T-helper 2 cell treated with Interferon-gamma antibody and Interleukin-4, amounts not matched to agents 5 μg/mL and 100 μg/mL, for 36 hours (primary cell): Measurements from ENCODE around the gene LRRK1.

Experiments used
- DNase-seq: peaks from one replicate; pipeline ENCODE4 v3.0.0; 2021; ENCODE audit warnings: low spot score
- H3K27ac Mint-ChIP-seq: one replicate; pipeline ENCODE4 v1.8.0; 2021; ENCODE audit warnings: mild to moderate bottlenecking, mixed read lengths
- H3K27me3 Mint-ChIP-seq: one replicate; pipeline ENCODE4 v1.8.0; 2021; ENCODE audit warnings: low read depth, mixed read lengths
- H3K36me3 Mint-ChIP-seq: one replicate; pipeline ENCODE4 v1.8.0; 2021; ENCODE audit warnings: low read depth, mixed read lengths
- H3K4me1 Mint-ChIP-seq: one replicate; pipeline ENCODE4 v1.8.0; 2021; ENCODE audit warnings: low read depth, mixed read lengths
- H3K4me3 Mint-ChIP-seq: one replicate; pipeline ENCODE4 v1.8.0; 2022; ENCODE audit warnings: mild to moderate bottlenecking, moderate library complexity, mixed read lengths
- H3K9me3 Mint-ChIP-seq: one replicate; pipeline ENCODE4 v1.8.0; 2021; ENCODE audit warnings: mixed read lengths

LRRK1 gene

DNA sequence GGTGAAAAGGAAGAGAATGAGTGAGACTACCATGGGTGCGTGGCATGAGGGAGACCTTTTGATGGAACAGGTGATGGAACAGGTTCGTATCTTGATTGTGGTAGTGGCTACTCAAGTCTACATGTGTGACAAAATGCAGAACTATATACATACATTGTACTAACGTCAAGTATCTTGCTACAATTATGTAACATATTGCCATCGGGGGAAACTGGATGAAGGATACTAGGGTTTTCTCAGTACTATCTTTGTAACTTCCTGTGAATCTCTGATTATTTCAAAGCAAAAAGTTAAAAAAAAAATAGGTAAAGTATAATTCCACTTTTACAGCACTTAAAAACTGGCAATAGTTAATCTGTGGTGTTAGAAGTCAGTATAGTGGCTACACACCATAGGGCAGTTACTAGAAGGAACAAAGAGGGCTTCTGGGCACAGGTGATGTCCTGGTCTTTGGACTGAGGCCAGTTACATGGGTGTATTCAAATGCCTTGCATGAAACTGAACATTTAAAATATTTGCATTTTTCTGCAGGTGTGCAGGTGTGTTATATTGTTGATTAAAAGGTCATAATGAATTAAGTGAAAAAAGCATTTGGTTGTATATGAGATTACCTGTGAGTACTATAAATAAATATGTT, 61.4 kb downstream of the LRRK1 start:
- DNase-seq: no peak
- peaks cover 29% of the 10 kb centered on the region for H3K27me3 Mint-ChIP-seq

GRCh38 chr15:100981086-100981485, 61.9 kb downstream of the LRRK1 start:
- no peak for DNase-seq
- no peaks in the 10 kb centered on the region for H3K36me3 Mint-ChIP-seq
- H3K4me3 Mint-ChIP-seq: no peak overlapping the region
- H3K27me3 Mint-ChIP-seq: peaks cover 26% of the 10 kb centered on the region
- no peaks in the 10 kb centered on the region for H3K9me3 Mint-ChIP-seq
- H3K27ac Mint-ChIP-seq: no peak overlapping the region
- no peaks in the 10 kb centered on the region for H3K4me1 Mint-ChIP-seq

More for the DNA sequence above, 61.4 kb downstream of the LRRK1 start:
- no peaks in the 10 kb centered on the region for H3K36me3 Mint-ChIP-seq
- H3K27ac Mint-ChIP-seq: no peak overlapping the region
- no peak overlapping the region for H3K4me3 Mint-ChIP-seq
- H3K4me1 Mint-ChIP-seq: no peaks in the 10 kb centered on the region
- no peaks in the 10 kb centered on the region for H3K9me3 Mint-ChIP-seq

GRCh38 chr15:100983221-100983620, 64.1 kb downstream of the LRRK1 start:
- DNase-seq: no peak
- Mint-ChIP-seq H3K4me1 (no peaks in the 10 kb centered on the region), H3K27ac (no peak overlapping the region), H3K27me3 (peaks cover 11% of the 10 kb centered on the region), H3K9me3 (no peaks in the 10 kb centered on the region), H3K4me3 (no peak overlapping the region), H3K36me3 (no peaks in the 10 kb centered on the region)

GRCh38 chr15:100985401-100985800, 66.2 kb downstream of the LRRK1 start:
- Mint-ChIP-seq H3K27me3 (peaks cover 9% of the 10 kb centered on the region), H3K27ac (no peak overlapping the region)

GRCh38 chr15:100986158-100986896, 67.2 kb downstream of the LRRK1 start:
- H3K27me3 Mint-ChIP-seq: peaks cover 16% of the 10 kb centered on the region
- no peak overlapping the region for H3K27ac Mint-ChIP-seq

More at GRCh38 chr15:100985401-100985800, 66.2 kb downstream of the LRRK1 start:
- no peaks in the 10 kb centered on the region for H3K9me3 Mint-ChIP-seq
- H3K4me1 Mint-ChIP-seq: no peaks in the 10 kb centered on the region
- no peak for DNase-seq
- H3K36me3 Mint-ChIP-seq: no peaks in the 10 kb centered on the region
- H3K4me3 Mint-ChIP-seq: no peak overlapping the region

DNA sequence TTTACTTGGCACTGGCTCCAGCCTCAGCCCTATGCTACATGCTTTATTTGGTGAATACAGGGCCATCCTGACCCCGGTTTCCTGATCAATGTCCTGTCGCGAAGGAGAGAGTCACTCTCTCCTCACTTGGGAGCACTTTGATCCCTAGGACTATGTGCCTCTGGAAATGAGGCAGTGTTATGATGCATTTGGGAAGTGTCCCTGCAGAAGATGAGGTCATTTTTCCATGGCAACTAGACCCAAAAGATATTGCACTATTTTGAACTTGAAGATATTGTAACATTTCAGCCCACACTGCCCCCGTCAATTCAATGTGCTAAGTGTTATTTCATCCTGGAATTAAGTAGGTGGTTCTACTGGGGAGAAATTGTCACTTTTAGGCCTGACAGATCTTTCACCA, 68.0 kb downstream of the LRRK1 start:
- no peaks in the 10 kb centered on the region for H3K36me3 Mint-ChIP-seq
- DNase-seq: no peak
- no peak overlapping the region for H3K4me3 Mint-ChIP-seq
- no peaks in the 10 kb centered on the region for H3K4me1 Mint-ChIP-seq
- no peaks in the 10 kb centered on the region for H3K9me3 Mint-ChIP-seq
- H3K27ac Mint-ChIP-seq: no peak overlapping the region
- H3K27me3 Mint-ChIP-seq: peaks cover 16% of the 10 kb centered on the region

More at GRCh38 chr15:100986158-100986896, 67.2 kb downstream of the LRRK1 start:
- H3K36me3 Mint-ChIP-seq: no peaks in the 10 kb centered on the region
- no peak for DNase-seq
- H3K4me3 Mint-ChIP-seq: no peak overlapping the region
- H3K9me3 Mint-ChIP-seq: no peaks in the 10 kb centered on the region
- H3K4me1 Mint-ChIP-seq: no peaks in the 10 kb centered on the region

DNA sequence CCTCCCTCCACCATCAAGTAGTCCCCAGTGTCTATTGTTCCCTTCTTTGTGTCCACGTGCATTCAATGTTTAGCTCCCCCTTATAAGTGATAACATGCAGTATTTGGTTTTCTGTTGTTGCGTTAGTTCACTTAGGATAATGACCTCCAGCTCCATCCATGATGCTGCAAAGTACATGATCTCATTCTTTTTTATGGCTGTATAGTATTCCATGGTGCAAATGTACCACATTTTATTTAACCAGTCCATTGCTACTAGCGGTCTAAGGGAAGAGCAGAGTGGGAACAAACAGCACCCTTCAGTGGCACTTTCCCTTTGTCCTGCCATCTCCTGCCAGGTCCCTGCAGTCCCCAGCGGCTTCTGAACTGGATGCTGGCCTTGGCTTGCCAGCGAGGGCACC, 69.1 kb downstream of the LRRK1 start:
- Mint-ChIP-seq H3K9me3 (no peaks in the 10 kb centered on the region), H3K4me3 (no peak overlapping the region), H3K4me1 (no peaks in the 10 kb centered on the region), H3K27me3 (peaks cover 19% of the 10 kb centered on the region), H3K27ac (no peak overlapping the region), H3K36me3 (no peaks in the 10 kb centered on the region)
- DNase-seq: no peak

DNA sequence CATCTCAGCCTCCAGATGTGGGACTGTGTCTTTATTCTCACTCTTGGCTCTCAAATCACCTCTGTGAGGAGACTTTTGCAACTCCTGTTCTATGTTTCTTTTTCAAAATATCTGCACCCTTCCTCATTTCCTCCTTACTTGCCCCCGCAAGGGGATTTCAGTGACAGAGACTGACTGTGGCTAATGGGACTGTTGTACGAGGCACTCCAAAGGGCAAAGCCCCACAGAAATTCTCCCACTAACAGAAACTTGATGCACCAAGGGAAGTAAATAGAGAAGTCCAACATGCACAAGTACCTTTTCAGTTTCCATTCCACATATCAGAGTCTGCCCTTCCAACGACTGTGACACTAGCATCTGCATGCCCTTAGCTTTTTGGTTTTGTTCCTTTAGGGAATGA, 69.7 kb downstream of the LRRK1 start:
- Mint-ChIP-seq H3K36me3 (no peaks in the 10 kb centered on the region), H3K27ac (no peak overlapping the region), H3K9me3 (no peaks in the 10 kb centered on the region), H3K4me1 (no peaks in the 10 kb centered on the region), H3K27me3 (peaks cover 19% of the 10 kb centered on the region), H3K4me3 (no peak overlapping the region)
- no peak for DNase-seq

GRCh38 chr15:100994597-100995446, 75.7 kb downstream of the LRRK1 start:
- no peak for DNase-seq

GRCh38 chr15:100995471-100996430, 76.6 kb downstream of the LRRK1 start:
- no peaks in the 10 kb centered on the region for H3K36me3 Mint-ChIP-seq
- H3K4me1 Mint-ChIP-seq: no peaks in the 10 kb centered on the region
- H3K9me3 Mint-ChIP-seq: no peaks in the 10 kb centered on the region
- DNase-seq: no peak
- H3K4me3 Mint-ChIP-seq: no peak overlapping the region
- no peak overlapping the region for H3K27ac Mint-ChIP-seq
- peaks cover 24% of the 10 kb centered on the region for H3K27me3 Mint-ChIP-seq

More at GRCh38 chr15:100994597-100995446, 75.7 kb downstream of the LRRK1 start:
- Mint-ChIP-seq H3K9me3 (no peaks in the 10 kb centered on the region), H3K36me3 (no peaks in the 10 kb centered on the region), H3K27me3 (peaks cover 24% of the 10 kb centered on the region), H3K4me3 (no peak overlapping the region), H3K4me1 (no peaks in the 10 kb centered on the region), H3K27ac (no peak overlapping the region)

DNA sequence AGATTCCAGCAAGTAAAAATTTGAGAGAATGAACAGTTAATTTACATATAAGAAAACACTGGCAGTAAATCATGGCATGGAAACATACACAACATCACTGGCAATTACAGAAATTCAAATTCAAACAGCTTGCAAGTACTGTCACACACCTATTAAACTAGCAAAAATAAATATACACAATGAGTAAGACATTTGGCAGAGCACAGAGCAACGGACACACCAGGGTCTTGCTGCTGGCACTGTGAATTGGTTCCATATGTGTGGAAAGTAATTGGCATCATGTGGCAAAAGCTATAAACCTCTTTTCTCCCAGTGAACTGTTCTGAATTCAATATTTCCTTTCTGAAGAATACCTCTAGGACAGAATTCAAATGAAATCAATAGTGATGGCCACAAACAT, 78.3 kb downstream of the LRRK1 start:
- peaks cover 20% of the 10 kb centered on the region for H3K27me3 Mint-ChIP-seq
- H3K9me3 Mint-ChIP-seq: no peaks in the 10 kb centered on the region
- no peaks in the 10 kb centered on the region for H3K36me3 Mint-ChIP-seq
- H3K4me3 Mint-ChIP-seq: no peak overlapping the region
- no peaks in the 10 kb centered on the region for H3K4me1 Mint-ChIP-seq
- no peak for DNase-seq
- H3K27ac Mint-ChIP-seq: no peak overlapping the region

DNA sequence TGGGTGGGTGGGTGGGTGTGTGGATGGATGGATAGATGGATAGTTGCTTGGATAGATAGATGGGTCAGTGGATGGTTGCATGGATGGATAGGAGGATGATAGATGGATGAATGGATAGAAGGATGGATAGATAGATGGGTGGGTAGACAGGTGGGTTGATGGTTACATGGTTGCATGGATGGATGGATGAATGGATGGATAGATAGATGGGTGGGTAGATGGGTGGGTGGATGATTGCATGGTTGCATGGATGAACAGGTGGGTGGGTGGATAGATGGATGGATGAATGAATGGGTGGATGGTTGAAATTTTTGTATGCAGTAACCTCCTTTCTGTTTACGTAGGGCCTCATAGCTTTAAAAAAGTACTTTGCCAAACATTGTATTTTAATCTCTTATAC, 79.5 kb downstream of the LRRK1 start:
- Mint-ChIP-seq H3K36me3 (no peaks in the 10 kb centered on the region), H3K4me1 (no peaks in the 10 kb centered on the region), H3K4me3 (no peak overlapping the region), H3K27me3 (peaks cover 19% of the 10 kb centered on the region), H3K9me3 (no peaks in the 10 kb centered on the region), H3K27ac (no peak overlapping the region)
- DNase-seq: no peak

GRCh38 chr15:100999369-100999768, 80.2 kb downstream of the LRRK1 start:
- no peaks in the 10 kb centered on the region for H3K9me3 Mint-ChIP-seq
- DNase-seq: no peak
- H3K36me3 Mint-ChIP-seq: no peaks in the 10 kb centered on the region
- H3K4me1 Mint-ChIP-seq: no peaks in the 10 kb centered on the region
- H3K27ac Mint-ChIP-seq: no peak overlapping the region
- no peak overlapping the region for H3K4me3 Mint-ChIP-seq
- peaks cover 19% of the 10 kb centered on the region for H3K27me3 Mint-ChIP-seq
